ENCODE data around the gene PRDM10.
"Not testable (repeated sequence)": the region's sequence is repeated elsewhere in the genome, so short reads cannot be mapped to it uniquely, and the experiment has no call there.

The PRDM10 gene

GRCh38 chr11:130034236-130034635, 31.6 kb upstream of the PRDM10 start:
- no peaks in the 10 kb centered on the region for H3K36me3 ChIP-seq (ENCODE audit: control insufficient read depth in 1 of 2, insufficient read depth in 2 of 2, low read length in 2 of 2)
- H3K4me1 ChIP-seq (ENCODE audit: control insufficient read depth in 1 of 2, insufficient read depth in 2 of 2, low read length in 2 of 2), result no peaks in the 10 kb centered on the region
- H3K27me3 ChIP-seq (ENCODE audit: low read depth, low read length), result no peaks in the 10 kb centered on the region
- H3K27ac ChIP-seq (ENCODE audit: low read length), result no peak overlapping the region
- no peak overlapping the region for H3K4me3 ChIP-seq (ENCODE audit: low read depth in 1 of 2, low read length in 2 of 2)
- H3K9me3 ChIP-seq (ENCODE audit: control insufficient read depth in 1 of 2, low read length in 2 of 2), result no peaks in the 10 kb centered on the region

DNA sequence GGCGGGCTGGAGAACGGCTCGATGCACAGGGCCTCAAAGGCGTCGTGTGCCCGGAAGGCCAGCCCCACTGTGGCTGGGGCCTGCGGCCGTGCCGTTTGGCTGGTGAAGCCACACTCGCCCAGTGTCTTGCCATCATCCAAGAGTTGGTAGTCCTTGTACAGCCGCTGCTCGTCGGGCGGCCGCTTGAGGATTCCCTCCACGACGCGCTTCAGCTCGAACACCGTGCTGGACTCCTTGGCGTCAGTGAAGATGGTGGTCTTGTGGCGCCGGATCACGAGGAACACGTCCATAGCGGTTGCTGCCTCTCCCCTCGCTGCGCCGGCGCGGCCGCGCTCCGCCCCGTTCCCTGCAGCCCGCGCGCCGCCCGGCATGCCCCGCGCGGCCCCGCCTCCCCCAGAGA, 30.3 kb upstream of the PRDM10 start:
- no peaks in the 10 kb centered on the region for H3K4me1 ChIP-seq (ENCODE audit: control insufficient read depth in 1 of 2, insufficient read depth in 2 of 2, low read length in 2 of 2)
- H3K27ac ChIP-seq (ENCODE audit: low read length), result no peak overlapping the region
- H3K9me3 ChIP-seq (ENCODE audit: control insufficient read depth in 1 of 2, low read length in 2 of 2), result no peaks in the 10 kb centered on the region
- no peaks in the 10 kb centered on the region for H3K36me3 ChIP-seq (ENCODE audit: control insufficient read depth in 1 of 2, insufficient read depth in 2 of 2, low read length in 2 of 2)
- H3K27me3 ChIP-seq (ENCODE audit: low read depth, low read length), result no peaks in the 10 kb centered on the region
- no peak overlapping the region for H3K4me3 ChIP-seq (ENCODE audit: low read depth in 1 of 2, low read length in 2 of 2)

GRCh38 chr11:130031945-130032344, 29.3 kb upstream of the PRDM10 start:
- H3K27ac ChIP-seq (ENCODE audit: low read length), result no peak overlapping the region
- H3K9me3 ChIP-seq (ENCODE audit: control insufficient read depth in 1 of 2, low read length in 2 of 2), result no peaks in the 10 kb centered on the region
- no peaks in the 10 kb centered on the region for H3K36me3 ChIP-seq (ENCODE audit: control insufficient read depth in 1 of 2, insufficient read depth in 2 of 2, low read length in 2 of 2)
- no peaks in the 10 kb centered on the region for H3K27me3 ChIP-seq (ENCODE audit: low read depth, low read length)
- no peak overlapping the region for H3K4me3 ChIP-seq (ENCODE audit: low read depth in 1 of 2, low read length in 2 of 2)
- H3K4me1 ChIP-seq (ENCODE audit: control insufficient read depth in 1 of 2, insufficient read depth in 2 of 2, low read length in 2 of 2), result no peaks in the 10 kb centered on the region

DNA sequence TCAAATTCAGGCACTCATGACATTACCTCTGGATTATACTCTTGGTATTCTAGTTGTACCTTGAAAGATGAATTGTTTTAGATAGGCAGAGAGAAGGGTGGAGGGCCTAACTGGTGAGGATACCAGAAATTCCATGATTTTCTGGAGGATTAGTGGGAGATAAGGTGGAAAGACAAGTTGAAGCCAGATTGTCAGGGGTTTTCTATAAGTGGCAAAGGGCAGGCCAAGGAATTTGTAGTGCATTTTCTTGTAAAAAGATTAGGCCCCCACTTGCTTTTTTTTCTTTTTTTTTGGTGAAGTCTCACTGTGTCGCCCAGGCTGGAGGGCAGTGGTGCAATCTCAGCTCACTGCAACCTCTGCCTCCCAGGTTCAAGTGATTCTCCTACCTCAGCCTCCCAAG, 28.4 kb upstream of the PRDM10 start:
- Histone ChIP-seq H3K27ac (ENCODE audit: low read length) (no peak overlapping the region), H3K4me1 (ENCODE audit: control insufficient read depth in 1 of 2, insufficient read depth in 2 of 2, low read length in 2 of 2) (no peaks in the 10 kb centered on the region), H3K4me3 (ENCODE audit: low read depth in 1 of 2, low read length in 2 of 2) (no peak overlapping the region), H3K9me3 (ENCODE audit: control insufficient read depth in 1 of 2, low read length in 2 of 2) (no peaks in the 10 kb centered on the region), H3K27me3 (ENCODE audit: low read depth, low read length) (no peaks in the 10 kb centered on the region), H3K36me3 (ENCODE audit: control insufficient read depth in 1 of 2, insufficient read depth in 2 of 2, low read length in 2 of 2) (no peaks in the 10 kb centered on the region)

- no peak overlapping the region for H3K4me3 ChIP-seq (ENCODE audit: low read depth in 1 of 2, low read length in 2 of 2)
- H3K4me1 ChIP-seq (ENCODE audit: control insufficient read depth in 1 of 2, insufficient read depth in 2 of 2, low read length in 2 of 2), result no peaks in the 10 kb centered on the region
- H3K36me3 ChIP-seq (ENCODE audit: control insufficient read depth in 1 of 2, insufficient read depth in 2 of 2, low read length in 2 of 2), result no peaks in the 10 kb centered on the region
- no peaks in the 10 kb centered on the region for H3K27me3 ChIP-seq (ENCODE audit: low read depth, low read length)
- no peak overlapping the region for H3K27ac ChIP-seq (ENCODE audit: low read length)
- H3K9me3 ChIP-seq (ENCODE audit: control insufficient read depth in 1 of 2, low read length in 2 of 2), result no peaks in the 10 kb centered on the region
Observed at GRCh38 chr11:130029137-130029536, 26.5 kb upstream of the PRDM10 start.

GRCh38 chr11:130025371-130025770, 22.7 kb upstream of the PRDM10 start:
- Histone ChIP-seq H3K9me3 (ENCODE audit: control insufficient read depth in 1 of 2, low read length in 2 of 2) (no peaks in the 10 kb centered on the region), H3K4me1 (ENCODE audit: control insufficient read depth in 1 of 2, insufficient read depth in 2 of 2, low read length in 2 of 2) (no peaks in the 10 kb centered on the region), H3K4me3 (ENCODE audit: low read depth in 1 of 2, low read length in 2 of 2) (no peak overlapping the region), H3K27ac (ENCODE audit: low read length) (no peak overlapping the region), H3K36me3 (ENCODE audit: control insufficient read depth in 1 of 2, insufficient read depth in 2 of 2, low read length in 2 of 2) (no peaks in the 10 kb centered on the region), H3K27me3 (ENCODE audit: low read depth, low read length) (no peaks in the 10 kb centered on the region)

DNA sequence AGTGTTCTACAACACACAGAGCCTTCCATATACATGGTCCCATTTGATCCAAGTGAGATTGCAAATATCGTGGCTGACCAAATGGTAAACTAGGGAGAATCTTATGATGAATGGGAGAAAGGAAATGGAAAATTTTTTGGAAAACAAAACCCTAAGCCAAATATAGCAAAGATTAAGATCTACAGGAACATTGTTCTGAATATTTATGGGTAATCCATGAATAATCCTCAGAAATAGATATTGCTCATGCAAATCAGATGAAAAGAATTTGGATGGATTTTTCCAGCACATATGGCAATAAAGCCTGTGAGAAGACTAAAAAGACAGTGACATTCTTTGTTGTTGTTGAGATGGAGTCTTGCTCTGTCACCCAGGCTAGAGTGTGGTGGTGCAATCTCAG, 21.7 kb upstream of the PRDM10 start:
- no peak overlapping the region for H3K4me3 ChIP-seq (ENCODE audit: low read depth in 1 of 2, low read length in 2 of 2)
- H3K4me1 ChIP-seq (ENCODE audit: control insufficient read depth in 1 of 2, insufficient read depth in 2 of 2, low read length in 2 of 2), result no peaks in the 10 kb centered on the region
- no peak overlapping the region for H3K27ac ChIP-seq (ENCODE audit: low read length)
- H3K36me3 ChIP-seq (ENCODE audit: control insufficient read depth in 1 of 2, insufficient read depth in 2 of 2, low read length in 2 of 2), result no peaks in the 10 kb centered on the region
- no peaks in the 10 kb centered on the region for H3K27me3 ChIP-seq (ENCODE audit: low read depth, low read length)
- no peaks in the 10 kb centered on the region for H3K9me3 ChIP-seq (ENCODE audit: control insufficient read depth in 1 of 2, low read length in 2 of 2)

GRCh38 chr11:130023204-130023603, 20.6 kb upstream of the PRDM10 start:
- Histone ChIP-seq H3K9me3 (ENCODE audit: control insufficient read depth in 1 of 2, low read length in 2 of 2) (no peaks in the 10 kb centered on the region), H3K4me1 (ENCODE audit: control insufficient read depth in 1 of 2, insufficient read depth in 2 of 2, low read length in 2 of 2) (no peaks in the 10 kb centered on the region), H3K27ac (ENCODE audit: low read length) (no peak overlapping the region), H3K36me3 (ENCODE audit: control insufficient read depth in 1 of 2, insufficient read depth in 2 of 2, low read length in 2 of 2) (no peaks in the 10 kb centered on the region), H3K27me3 (ENCODE audit: low read depth, low read length) (no peaks in the 10 kb centered on the region), H3K4me3 (ENCODE audit: low read depth in 1 of 2, low read length in 2 of 2) (no peak overlapping the region)

DNA sequence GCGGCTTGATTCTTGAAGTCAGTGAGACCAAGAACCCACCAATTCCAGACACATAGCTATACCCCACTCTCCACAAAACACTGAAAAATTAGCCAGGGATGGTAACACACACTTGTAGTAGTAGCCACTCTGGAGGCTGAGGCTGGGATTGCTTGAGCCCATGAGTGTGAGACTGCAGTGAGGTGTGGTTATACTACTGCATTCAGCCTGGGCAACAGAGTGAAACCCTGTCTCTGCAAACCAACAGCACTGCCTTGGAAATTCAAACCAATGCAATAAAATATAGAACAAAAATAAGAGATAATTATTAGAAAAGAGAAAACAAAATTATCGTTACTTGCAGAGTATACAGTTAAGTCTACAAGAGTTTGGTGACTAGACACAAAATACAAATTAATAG, 20.2 kb upstream of the PRDM10 start:
- no peaks in the 10 kb centered on the region for H3K36me3 ChIP-seq (ENCODE audit: control insufficient read depth in 1 of 2, insufficient read depth in 2 of 2, low read length in 2 of 2)
- H3K9me3 ChIP-seq (ENCODE audit: control insufficient read depth in 1 of 2, low read length in 2 of 2), result no peaks in the 10 kb centered on the region
- no peak overlapping the region for H3K27ac ChIP-seq (ENCODE audit: low read length)
- no peaks in the 10 kb centered on the region for H3K27me3 ChIP-seq (ENCODE audit: low read depth, low read length)
- no peaks in the 10 kb centered on the region for H3K4me1 ChIP-seq (ENCODE audit: control insufficient read depth in 1 of 2, insufficient read depth in 2 of 2, low read length in 2 of 2)
- H3K4me3 ChIP-seq (ENCODE audit: low read depth in 1 of 2, low read length in 2 of 2), result no peak overlapping the region

DNA sequence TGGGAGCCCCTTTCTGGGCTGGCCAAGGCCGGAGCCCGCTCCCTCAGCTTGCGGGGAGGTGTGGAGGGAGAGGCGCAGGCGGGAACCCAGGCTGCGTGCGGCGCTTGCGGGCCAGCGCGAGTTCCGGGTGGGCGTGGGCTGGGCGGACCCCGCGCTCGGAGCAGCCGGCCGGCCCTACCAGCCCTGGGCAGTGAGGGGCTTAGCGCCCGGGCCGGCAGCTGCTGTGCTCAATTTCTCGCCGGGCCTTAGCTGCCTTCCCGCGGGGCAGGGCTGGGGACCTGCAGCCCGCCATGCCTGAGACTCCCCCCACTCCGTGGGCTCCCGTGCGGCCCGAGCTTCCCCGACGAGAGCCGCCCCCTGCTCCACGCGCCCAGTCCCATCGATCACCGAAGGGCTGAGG, 19.0 kb upstream of the PRDM10 start:
- H3K27me3 ChIP-seq (ENCODE audit: low read depth, low read length); H3K9me3 ChIP-seq (ENCODE audit: control insufficient read depth in 1 of 2, low read length in 2 of 2); H3K4me3 ChIP-seq (ENCODE audit: low read depth in 1 of 2, low read length in 2 of 2); H3K27ac ChIP-seq (ENCODE audit: low read length); H3K4me1 ChIP-seq (ENCODE audit: control insufficient read depth in 1 of 2, insufficient read depth in 2 of 2, low read length in 2 of 2); H3K36me3 ChIP-seq (ENCODE audit: control insufficient read depth in 1 of 2, insufficient read depth in 2 of 2, low read length in 2 of 2): not testable (repeated sequence)

- no peaks in the 10 kb centered on the region for H3K27me3 ChIP-seq (ENCODE audit: low read depth, low read length)
- H3K9me3 ChIP-seq (ENCODE audit: control insufficient read depth in 1 of 2, low read length in 2 of 2), result no peaks in the 10 kb centered on the region
Observed at GRCh38 chr11:130020323-130020722, 17.7 kb upstream of the PRDM10 start.

GRCh38 chr11:130015846-130016245, 13.2 kb upstream of the PRDM10 start:
- not testable (repeated sequence) for H3K4me3 ChIP-seq (ENCODE audit: low read depth in 1 of 2, low read length in 2 of 2); H3K27ac ChIP-seq (ENCODE audit: low read length); H3K9me3 ChIP-seq (ENCODE audit: control insufficient read depth in 1 of 2, low read length in 2 of 2); H3K36me3 ChIP-seq (ENCODE audit: control insufficient read depth in 1 of 2, insufficient read depth in 2 of 2, low read length in 2 of 2); H3K4me1 ChIP-seq (ENCODE audit: control insufficient read depth in 1 of 2, insufficient read depth in 2 of 2, low read length in 2 of 2); H3K27me3 ChIP-seq (ENCODE audit: low read depth, low read length)

More at GRCh38 chr11:130020323-130020722, 17.7 kb upstream of the PRDM10 start:
- Histone ChIP-seq H3K27ac (ENCODE audit: low read length) (no peak overlapping the region), H3K4me3 (ENCODE audit: low read depth in 1 of 2, low read length in 2 of 2) (no peak overlapping the region), H3K36me3 (ENCODE audit: control insufficient read depth in 1 of 2, insufficient read depth in 2 of 2, low read length in 2 of 2) (no peaks in the 10 kb centered on the region), H3K4me1 (ENCODE audit: control insufficient read depth in 1 of 2, insufficient read depth in 2 of 2, low read length in 2 of 2) (no peaks in the 10 kb centered on the region)

Data from muscle layer of duodenum (tissue), 2 donors.